ENCODE measurements around the gene CYREN.

DNA sequence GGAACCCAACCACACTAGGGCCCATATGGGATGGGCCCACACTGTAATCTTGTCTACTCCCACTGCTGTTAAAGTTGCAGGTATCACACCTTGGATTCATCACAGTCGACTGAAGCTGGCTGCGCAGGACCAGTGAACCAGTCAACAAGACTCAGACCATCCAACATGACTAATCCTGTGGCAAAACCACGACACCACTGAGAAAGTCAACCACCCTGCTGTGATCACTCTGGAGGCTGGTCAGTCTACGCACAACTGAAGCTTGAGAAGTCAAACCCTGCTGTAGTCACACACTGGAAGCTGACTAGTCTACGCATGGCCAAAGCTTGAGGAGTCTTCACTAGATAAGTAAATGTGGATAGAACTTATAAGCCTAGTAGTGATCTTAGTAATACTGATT lies 9.6 kb upstream of the CYREN start:
- TF ChIP-seq EZH2 (IDR thresholded peaks at IDR 0.05) (no peak), POLR2AphosphoS5 (IDR thresholded peaks at IDR 0.05; ENCODE audit: borderline replicate concordance, low read depth, low read length) (no peak), FOXP2 (optimal IDR thresholded peaks at IDR 0.05; ENCODE audit: control extremely low read depth, extremely low read length, insufficient read depth) (no peak)
